HG03159 (cell line): ENCODE measurements around the gene RIPK3.
"Not testable (repeated sequence)": the region's sequence is repeated elsewhere in the genome, so short reads cannot be mapped to it uniquely, and the experiment has no call there.

ENCODE experiments used
- ATAC-seq: cut with Tn5 transposase; IDR thresholded peaks from one replicate; pipeline ENCODE4 v1.9.1; 2021; ENCODE audit warnings: mild to moderate bottlenecking, moderate library complexity; ENCODE audit not compliant: unreplicated experiment

The RIPK3 gene

GRCh38 chr14:24339284-24340151 is at the start of gene RIPK3:
TSS of gene RIPK3 (minus strand) at chr14:24339991. CDS start at chr14:24339826, 165 bp downstream.
- peak; percentile 81 for ATAC-seq

- no peak for ATAC-seq
Measured at GRCh38 chr14:24389226-24389848, 49.5 kb upstream of the RIPK3 start.

DNA sequence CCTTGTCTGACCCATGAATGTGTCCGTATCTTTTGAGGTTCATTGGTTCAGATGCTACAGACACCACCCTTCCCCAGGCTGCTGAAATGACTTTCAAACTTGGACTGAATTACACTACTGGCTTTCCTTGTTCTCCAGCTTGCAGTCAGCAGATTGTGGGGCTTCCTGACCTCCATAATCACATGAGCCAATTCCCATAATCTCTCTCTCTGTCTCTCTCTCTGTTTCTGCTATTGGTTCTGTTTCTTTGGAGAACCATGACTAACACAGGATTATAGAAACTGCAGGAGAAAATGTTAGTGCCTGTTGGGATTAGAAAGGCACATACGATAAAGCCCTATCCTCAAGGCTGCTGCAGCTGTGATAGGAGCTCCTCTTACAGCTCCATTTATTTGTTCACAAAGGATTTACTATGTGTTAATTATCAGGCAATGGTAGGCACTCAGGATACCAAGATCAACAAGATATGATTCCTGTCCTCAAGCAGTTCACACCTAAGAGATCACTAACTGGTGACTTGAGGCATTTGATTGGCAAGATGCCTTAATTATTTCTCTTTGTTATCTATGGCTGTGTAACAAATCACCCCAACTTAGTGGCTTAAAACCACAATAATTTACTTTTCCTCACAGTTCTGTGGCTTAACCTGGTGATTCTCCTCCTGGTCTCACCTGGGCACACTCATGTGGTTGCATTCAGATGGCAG is 48.8 kb upstream of the RIPK3 start:
- no peak for ATAC-seq

GRCh38 chr14:24387579-24387978 is 47.8 kb upstream of the RIPK3 start:
- ATAC-seq: not testable (repeated sequence)

DNA sequence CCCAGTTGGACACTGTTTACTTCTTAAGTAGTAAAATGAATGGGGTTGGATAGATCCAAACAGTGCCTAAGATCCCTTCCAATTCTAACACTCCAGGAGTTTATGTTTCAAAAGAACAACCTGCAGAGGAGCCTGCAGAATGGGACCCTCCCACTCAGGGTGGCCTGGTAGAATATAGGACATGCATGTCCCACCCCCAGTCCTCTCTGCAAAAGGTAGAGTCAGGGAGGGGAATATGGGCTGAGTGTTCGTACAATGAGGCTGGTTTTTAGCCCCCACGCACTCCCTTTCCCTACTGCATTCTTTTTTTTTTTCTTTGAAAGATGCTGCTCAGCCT is 47.2 kb upstream of the RIPK3 start:
- no peak for ATAC-seq

- ATAC-seq: no peak
Measured at GRCh38 chr14:24385524-24385923, 45.7 kb upstream of the RIPK3 start.

GRCh38 chr14:24384169-24384568 is 44.4 kb upstream of the RIPK3 start:
- no peak for ATAC-seq

- ATAC-seq: no peak
Measured at GRCh38 chr14:24382064-24382371, 42.2 kb upstream of the RIPK3 start.

DNA sequence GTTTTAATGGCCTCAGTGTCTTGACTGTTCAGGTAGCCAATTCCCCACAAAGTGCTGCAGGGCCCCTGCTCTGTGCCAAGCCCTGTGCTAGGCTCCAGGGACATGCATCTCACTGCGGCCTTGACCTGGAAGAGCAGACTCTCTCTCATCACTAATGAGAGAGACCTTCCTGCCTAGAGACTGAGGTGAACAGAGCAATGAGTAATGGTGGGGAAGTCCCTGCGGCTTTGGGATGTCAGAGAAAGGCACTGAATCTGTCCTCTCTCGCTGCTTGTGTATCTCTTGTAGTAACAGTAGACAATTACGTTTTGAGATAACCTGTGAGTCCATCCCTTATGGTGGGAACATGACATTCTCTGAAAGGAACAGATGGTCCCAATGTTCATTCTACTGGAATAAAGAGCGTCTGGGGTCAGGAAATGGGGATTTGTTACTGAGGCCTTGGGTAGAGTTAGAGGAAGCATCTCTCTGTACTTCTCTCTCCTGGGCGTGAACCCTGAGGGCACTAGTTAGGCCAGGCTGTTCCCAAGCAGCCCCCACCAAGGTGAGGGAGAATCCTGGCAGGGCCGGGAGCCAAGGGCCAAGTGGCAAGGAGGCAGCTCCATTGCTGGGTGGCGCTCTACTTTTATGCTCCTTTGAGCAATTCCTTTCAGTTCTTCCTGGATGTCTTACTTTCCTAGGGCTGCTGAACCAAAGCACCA is 41.7 kb upstream of the RIPK3 start:
- no peak for ATAC-seq

GRCh38 chr14:24379907-24380730 is 40.3 kb upstream of the RIPK3 start:
- no peak for ATAC-seq

DNA sequence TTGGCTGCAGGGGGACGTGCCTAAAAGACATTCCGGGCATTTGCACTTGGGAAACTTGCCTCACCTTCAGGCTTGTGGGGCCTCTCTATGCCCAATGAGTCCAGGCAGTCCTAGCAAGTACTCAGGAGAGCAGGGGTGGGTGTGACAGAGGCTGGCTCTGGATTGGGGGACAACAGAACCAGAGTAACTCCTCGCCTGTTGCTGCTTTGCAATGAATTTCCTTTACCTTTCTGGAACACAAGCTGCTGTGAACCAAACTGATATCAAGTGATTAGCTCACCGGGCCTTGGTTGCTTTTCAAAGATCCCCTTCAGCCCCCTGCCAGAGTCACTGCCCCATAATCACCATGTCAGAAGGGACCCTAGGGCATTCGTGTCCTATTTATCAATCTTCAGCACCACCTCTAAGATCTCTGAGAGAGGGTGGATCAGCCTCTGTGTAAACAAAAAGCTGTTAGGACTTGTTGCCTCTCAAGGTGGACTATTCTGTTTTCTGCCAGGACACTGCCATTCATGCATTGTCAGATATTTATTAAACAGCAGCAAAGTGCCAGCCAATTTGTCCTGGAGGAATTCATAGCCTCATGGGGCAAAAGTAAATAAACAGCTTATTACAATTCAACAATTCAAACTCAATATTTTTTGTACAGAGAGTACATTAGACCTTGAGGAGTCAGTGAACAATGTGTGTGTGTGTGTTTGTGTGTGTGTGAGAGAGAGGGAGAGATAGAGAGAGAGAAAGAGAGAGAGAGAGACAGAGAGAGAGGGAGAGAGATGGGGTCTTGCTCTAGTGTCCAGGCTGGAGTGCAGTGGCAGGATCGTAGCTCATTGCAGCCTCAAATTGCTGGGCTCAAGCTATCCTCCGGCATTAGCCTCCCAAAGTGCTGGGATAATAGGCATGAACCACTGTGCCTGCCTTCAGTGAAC is 39.5 kb upstream of the RIPK3 start:
- ATAC-seq: no peak

DNA sequence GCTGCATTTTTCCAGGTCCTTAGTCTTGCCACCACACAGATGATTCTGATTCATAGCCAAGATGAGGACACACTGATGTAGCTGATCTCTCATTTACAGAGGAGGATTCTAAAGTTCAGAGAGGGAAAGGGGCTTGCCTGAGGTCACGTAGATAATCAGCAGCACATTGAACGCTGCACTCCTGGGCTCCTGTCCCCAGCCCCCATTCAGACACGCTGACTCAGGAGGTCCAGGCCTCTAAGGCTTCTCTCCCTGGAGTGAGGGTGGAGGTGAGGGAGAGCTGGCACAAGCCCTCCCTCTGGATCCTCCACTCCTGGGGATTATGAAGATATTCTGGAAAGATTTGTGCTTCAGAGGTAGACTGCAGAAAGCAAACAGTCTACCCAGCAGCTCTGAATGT is 38.5 kb upstream of the RIPK3 start:
- no peak for ATAC-seq

GRCh38 chr14:24377657-24378056 is 37.9 kb upstream of the RIPK3 start:
- ATAC-seq: no peak

- ATAC-seq: no peak
Measured at GRCh38 chr14:24377126-24377525, 37.3 kb upstream of the RIPK3 start.

DNA sequence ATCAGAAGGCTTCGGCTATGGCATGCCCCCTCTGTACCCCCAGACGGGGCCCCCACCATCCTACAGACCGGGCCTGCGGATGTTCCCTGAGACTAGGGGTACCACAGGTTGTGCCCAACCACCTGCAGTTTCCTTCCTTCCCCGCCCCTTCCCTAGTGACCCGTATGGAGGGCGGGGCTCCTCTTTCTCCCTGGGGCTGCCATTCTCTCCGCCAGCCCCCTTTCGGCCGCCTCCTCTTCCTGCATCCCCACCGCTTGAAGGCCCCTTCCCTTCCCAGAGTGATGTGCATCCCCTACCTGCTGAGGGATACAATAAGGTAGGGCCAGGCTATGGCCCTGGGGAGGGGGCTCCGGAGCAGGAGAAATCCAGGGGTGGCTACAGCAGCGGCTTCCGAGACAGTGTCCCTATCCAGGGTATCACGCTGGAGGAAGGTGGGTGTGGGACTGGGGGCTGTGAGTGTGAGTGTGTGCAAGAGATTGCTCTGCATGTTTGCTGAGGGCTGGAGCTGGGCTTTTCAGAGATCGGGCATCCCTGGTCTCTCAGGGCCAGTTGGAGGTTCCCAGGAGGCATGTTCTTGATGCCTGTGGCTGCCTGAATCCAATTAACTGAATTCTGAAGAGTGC is 36.8 kb upstream of the RIPK3 start:
- ATAC-seq: no peak

DNA sequence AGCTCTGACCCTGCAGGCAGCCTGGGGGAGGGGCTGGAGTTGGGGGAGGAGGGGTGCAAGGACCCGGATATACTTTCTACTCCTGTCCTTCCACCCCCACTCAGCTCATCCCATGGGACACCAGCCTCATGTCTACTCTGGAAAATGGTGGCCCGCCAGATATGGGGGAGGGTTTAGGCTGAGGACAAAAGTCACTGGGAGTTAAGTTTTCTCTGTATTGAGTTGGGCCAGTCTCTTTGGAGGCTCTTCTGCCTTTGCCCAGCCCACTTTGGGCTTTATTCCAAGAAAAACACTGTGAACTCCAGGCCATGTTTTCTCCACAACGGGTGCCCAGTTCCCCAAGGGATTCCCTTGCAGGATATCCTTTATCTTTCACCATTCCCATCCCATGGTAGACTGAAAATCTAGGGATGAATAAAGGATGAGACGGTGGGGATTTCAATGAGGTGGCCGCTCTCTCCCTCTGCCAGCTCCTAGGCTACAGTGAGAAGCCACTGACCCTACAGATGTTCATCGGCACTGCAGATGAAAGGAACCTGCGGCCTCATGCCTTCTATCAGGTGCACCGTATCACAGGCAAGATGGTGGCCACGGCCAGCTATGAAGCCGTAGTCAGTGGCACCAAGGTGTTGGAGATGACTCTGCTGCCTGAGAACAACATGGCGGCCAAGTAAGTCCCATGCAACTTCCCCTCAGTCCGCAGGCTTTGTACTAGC is 33.1 kb upstream of the RIPK3 start:
- ATAC-seq: no peak

GRCh38 chr14:24371605-24372004 is 31.8 kb upstream of the RIPK3 start:
- ATAC-seq: not testable (repeated sequence)

DNA sequence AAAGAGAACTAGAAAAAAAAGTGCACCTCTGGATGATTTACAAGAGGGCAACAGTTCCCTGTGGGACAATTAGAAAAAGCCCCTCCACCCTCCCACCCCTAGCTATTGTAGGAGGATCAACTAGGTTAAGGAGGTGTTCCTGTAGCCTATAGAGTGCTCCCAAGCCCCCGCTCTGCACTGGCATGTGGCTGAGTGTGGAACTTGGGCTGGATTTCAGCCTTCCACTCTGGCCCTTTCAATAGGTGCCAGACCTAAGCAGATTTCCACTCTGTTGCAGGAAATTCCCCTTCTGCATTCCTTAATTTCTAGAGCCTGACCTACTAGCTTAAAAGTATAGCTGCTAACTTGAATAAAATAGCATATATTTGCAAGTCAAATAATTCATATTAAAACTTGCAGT is 31.0 kb upstream of the RIPK3 start:
- no peak for ATAC-seq
